OCI-LY7 (cell line): ENCODE results near the gene ZNF207. TPM values are rescaled to one million over a fixed set of nuclear protein-coding genes. Genes with fewer than 3 reads are reported as not detected.

Source experiments
- BruUV-seq: library from RNA; stranded (reverse); fragments of 400-500 nt; replicated peaks from 2 replicates; lab custom pipeline; 2021; lab: Mats Ljungman, UMichigan
- CTCF ChIA-PET: fragments of 300-600 bp; sonication (Branson Sonifier 250); formaldehyde crosslinking; loops from one replicate; lab custom pipeline; 2022; ENCODE audit warnings: antibody characterized with exemption; ENCODE audit not compliant: unreplicated experiment; lab: Charles Lee
- POLR2A ChIA-PET: fragments of 300-600 bp; sonication (Branson Sonifier 250); formaldehyde crosslinking; loops from one replicate; lab custom pipeline; 2022; ENCODE audit warnings: antibody characterized with exemption; lab: Charles Lee
- DNase-seq: peaks from one replicate; pipeline ENCODE4 v3.0.0-alpha.2; 2015; ENCODE audit warnings: low spot score
- H2AFZ ChIP-seq: fragments of 200-600 bp; sonication (generic), shearing (Covaris generic); 2 replicates; pipeline ENCODE4 v1.6.1; 2014; ENCODE audit warnings: mild to moderate bottlenecking, antibody characterized with exemption, low read length, moderate library complexity
- H3K27ac ChIP-seq: fragments of 200-600 bp; sonication (generic); 2 replicates; pipeline ENCODE4 v1.5.1; 2014; ENCODE audit warnings: mixed run types, low read depth, mild to moderate bottlenecking, moderate library complexity, low read length, inconsistent platforms; ENCODE audit not compliant: poor library complexity, severe bottlenecking
- H3K36me3 ChIP-seq: fragments of 200-600 bp; sonication (generic); 2 replicates; pipeline ENCODE4 v1.6.1; 2014; ENCODE audit warnings: mild to moderate bottlenecking, antibody characterized with exemption, low read length, moderate library complexity, mixed read lengths; ENCODE audit not compliant: insufficient read depth
- H3K4me1 ChIP-seq: fragments of 200-600 bp; sonication (generic); 2 replicates; pipeline ENCODE4 v1.5.1; 2014; ENCODE audit warnings: mild to moderate bottlenecking, low read length; ENCODE audit not compliant: insufficient read depth, poor library complexity, severe bottlenecking
- H3K4me2 ChIP-seq: fragments of 200-600 bp; sonication (generic); 2 replicates; pipeline ENCODE4 v1.6.1; 2014; ENCODE audit warnings: mild to moderate bottlenecking, low read length
- H3K4me3 ChIP-seq: fragments of 200-600 bp; sonication (generic); 2 replicates; pipeline ENCODE4 v1.5.1; 2014; ENCODE audit warnings: mild to moderate bottlenecking, low read depth, low read length; ENCODE audit not compliant: poor library complexity, severe bottlenecking
- H3K79me2 ChIP-seq: fragments of 200-600 bp; sonication (generic); 2 replicates; pipeline ENCODE4 v1.6.1; 2016; ENCODE audit warnings: low read depth, mild to moderate bottlenecking, low read length, moderate library complexity, mixed read lengths; ENCODE audit not compliant: insufficient read depth
- H3K9me2 ChIP-seq: fragments of 200-600 bp; sonication (generic); 2 replicates; pipeline ENCODE4 v1.6.1; 2016; ENCODE audit warnings: mild to moderate bottlenecking, low read length, mixed read lengths; ENCODE audit not compliant: insufficient read depth
- H3K9me3 ChIP-seq: fragments of 200-600 bp; sonication (generic); 2 replicates; pipeline ENCODE4 v1.6.1; 2014; ENCODE audit warnings: mild to moderate bottlenecking, mixed run types, low read length, mixed read lengths
- H4K20me1 ChIP-seq: fragments of 200-600 bp; sonication (generic); 2 replicates; pipeline ENCODE4 v1.6.1; 2014; ENCODE audit warnings: mild to moderate bottlenecking, antibody characterized with exemption, low read length, moderate library complexity, mixed read lengths; ENCODE audit not compliant: insufficient read depth
- EZH2phosphoT487 ChIP-seq: fragments of 200-600 bp; sonication (generic); IDR thresholded peaks from 2 replicates; pipeline ENCODE4 v1.6.1; 2018; ENCODE audit warnings: low read depth, borderline replicate concordance, mild to moderate bottlenecking, mixed run types, antibody characterized with exemption, low read length, moderate library complexity, mixed read lengths
- intact Hi-C: fragments of 100-400 bp; cut with micrococcal nuclease; formaldehyde crosslinking; loops from one replicate; pipeline ENCODE4 v1.10.0; 2022; ENCODE audit not compliant: unreplicated experiment
- total RNA-seq, 2 experiments: library from RNA; depleted of rRNA in 1 of 2; stranded (reverse); fragments of >200 nt in 1 of 2; shearing (Covaris generic) in 1 of 2; gene quantifications; 2 replicates each; pipeline ENCODE4 v1.2.3, GENCODE V29; 2014 to 2022
- TF ChIP-seq, protein P1 (sequence below): fragments of 200-600 bp; sonication (generic); conservative IDR thresholded peaks from 2 replicates; pipeline ENCODE4 v1.5.1; 2014; ENCODE audit warnings: mild to moderate bottlenecking, antibody characterized with exemption, low read length, moderate library complexity, mixed read lengths

The ZNF207 gene
- total RNA-seq, 2 experiments from 2014 or later, result 157 to 284 TPM

DNA sequence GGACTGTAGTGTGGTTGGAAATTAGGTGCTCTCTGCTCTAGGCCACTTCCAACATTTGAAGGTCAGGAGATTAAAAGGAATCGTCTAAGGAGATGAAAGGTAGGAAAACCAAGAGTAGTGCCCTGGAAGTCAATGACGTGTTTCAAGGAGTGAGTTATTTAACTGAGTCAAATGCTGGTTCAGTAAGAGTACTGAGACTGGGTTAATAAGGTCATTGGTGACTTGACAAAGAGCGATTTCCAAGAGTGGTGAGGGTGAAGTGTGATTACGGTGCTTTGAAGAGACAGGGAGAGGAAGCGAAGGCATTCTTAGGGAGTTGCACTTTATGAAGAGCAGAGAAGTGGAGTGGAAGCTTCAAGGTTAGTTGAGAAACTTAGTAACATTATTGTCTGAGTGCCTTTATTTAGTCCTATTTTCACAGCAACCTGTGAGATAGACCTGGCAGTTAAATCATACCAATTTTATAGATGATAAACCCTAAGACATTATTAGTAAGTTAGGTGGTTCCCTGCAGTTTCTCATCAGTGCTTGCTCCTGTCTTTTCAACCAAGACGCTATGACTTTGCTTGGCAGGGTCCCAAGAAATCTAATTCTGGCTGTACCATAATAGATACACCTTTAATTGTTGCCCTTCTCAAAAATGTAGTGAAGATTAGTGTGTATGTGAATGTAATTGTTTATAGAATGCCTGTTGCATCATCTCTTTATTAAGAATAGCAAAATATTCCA is 5.9 kb downstream of the ZNF207 start:
- Histone ChIP-seq H3K4me2 (peak overlapping the region; percentile 14; the same call in 1 of the 2 replicates), H3K4me3 (no peak overlapping the region), H3K9me2 (no peaks in the 10 kb centered on the region), H4K20me1 (peaks cover 63% of the 10 kb centered on the region), H3K9me3 (no peaks in the 10 kb centered on the region), H3K4me1 (peaks cover 40% of the 10 kb centered on the region), H2AFZ (no peak overlapping the region), H3K36me3 (peaks cover 97% of the 10 kb centered on the region), H3K27ac (no peak overlapping the region), H3K79me2 (peaks cover 97% of the 10 kb centered on the region)
- POLR2A ChIA-PET, result no interaction called here
- no peak for TF ChIP-seq EZH2phosphoT487
- TF ChIP-seq, protein P1, sequence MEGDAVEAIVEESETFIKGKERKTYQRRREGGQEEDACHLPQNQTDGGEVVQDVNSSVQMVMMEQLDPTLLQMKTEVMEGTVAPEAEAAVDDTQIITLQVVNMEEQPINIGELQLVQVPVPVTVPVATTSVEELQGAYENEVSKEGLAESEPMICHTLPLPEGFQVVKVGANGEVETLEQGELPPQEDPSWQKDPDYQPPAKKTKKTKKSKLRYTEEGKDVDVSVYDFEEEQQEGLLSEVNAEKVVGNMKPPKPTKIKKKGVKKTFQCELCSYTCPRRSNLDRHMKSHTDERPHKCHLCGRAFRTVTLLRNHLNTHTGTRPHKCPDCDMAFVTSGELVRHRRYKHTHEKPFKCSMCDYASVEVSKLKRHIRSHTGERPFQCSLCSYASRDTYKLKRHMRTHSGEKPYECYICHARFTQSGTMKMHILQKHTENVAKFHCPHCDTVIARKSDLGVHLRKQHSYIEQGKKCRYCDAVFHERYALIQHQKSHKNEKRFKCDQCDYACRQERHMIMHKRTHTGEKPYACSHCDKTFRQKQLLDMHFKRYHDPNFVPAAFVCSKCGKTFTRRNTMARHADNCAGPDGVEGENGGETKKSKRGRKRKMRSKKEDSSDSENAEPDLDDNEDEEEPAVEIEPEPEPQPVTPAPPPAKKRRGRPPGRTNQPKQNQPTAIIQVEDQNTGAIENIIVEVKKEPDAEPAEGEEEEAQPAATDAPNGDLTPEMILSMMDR, result no peak
- intact Hi-C loops, result no loop called here
- CTCF ChIA-PET, result no interaction called here
- DNase-seq, result no peak
- no TSS peak for BruUV-seq

DNA sequence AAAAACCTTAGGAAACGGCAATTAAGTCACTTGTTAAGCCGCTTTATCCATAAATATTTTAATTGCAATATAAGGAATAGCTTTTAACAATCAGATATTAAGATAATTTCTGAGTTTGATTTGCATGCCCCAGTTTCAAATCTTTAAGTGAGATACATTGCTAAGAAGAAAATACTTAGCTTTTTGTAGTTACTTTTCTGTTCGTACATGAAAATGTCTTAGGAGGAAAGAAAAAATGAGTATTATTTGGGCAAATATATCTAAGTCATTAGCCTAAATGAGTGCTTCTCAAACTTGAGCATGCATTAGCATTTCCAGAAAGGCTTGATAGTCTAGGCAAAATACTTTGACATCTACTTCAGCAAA is 6.4 kb downstream of the ZNF207 start:
- BruUV-seq, result no TSS peak
- Histone ChIP-seq H2AFZ (no peak overlapping the region), H3K79me2 (peaks cover 97% of the 10 kb centered on the region), H3K4me3 (no peak overlapping the region), H3K4me1 (peaks cover 38% of the 10 kb centered on the region), H3K4me2 (no peak overlapping the region), H3K27ac (no peak overlapping the region), H4K20me1 (peaks cover 63% of the 10 kb centered on the region), H3K9me3 (no peaks in the 10 kb centered on the region), H3K36me3 (peaks cover 97% of the 10 kb centered on the region), H3K9me2 (no peaks in the 10 kb centered on the region)
- intact Hi-C loops, result no loop called here
- ChIA-PET POLR2A (no interaction called here), CTCF (no interaction called here)
- DNase-seq, result no peak
- no peak for TF ChIP-seq EZH2phosphoT487
- TF ChIP-seq, protein P1, result no peak

DNA sequence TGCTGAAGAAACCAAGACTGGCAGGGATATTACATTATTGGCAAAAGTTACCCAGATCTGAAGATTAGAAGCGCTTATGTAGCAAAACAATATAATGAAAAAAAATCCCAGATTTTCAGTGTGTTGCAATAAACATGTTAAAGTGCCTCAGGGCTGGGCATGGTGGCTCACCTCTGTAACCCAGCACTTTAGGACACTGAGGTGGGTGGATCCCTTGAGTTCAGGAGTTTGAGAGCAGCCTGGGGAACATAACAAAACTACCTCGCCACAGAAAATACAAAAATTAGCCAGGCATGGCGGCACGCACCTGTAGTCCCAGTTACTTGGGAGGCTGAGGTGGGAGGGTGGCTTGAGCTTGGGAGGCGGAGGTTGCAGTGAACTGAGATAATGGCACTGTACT is 6.8 kb downstream of the ZNF207 start:
- TF ChIP-seq, protein P1, result no peak
- TF ChIP-seq EZH2phosphoT487, result no peak
- Histone ChIP-seq H3K27ac (no peak overlapping the region), H3K79me2 (peaks cover 97% of the 10 kb centered on the region), H3K36me3 (peaks cover 97% of the 10 kb centered on the region), H3K9me3 (no peaks in the 10 kb centered on the region), H3K4me3 (no peak overlapping the region), H3K9me2 (no peaks in the 10 kb centered on the region), H3K4me1 (peaks cover 34% of the 10 kb centered on the region), H2AFZ (no peak overlapping the region), H3K4me2 (no peak overlapping the region), H4K20me1 (peaks cover 61% of the 10 kb centered on the region)
- POLR2A ChIA-PET, result no interaction called here
- DNase-seq, result no peak
- CTCF ChIA-PET, result no interaction called here
- BruUV-seq, result no TSS peak
- intact Hi-C loops, result no loop called here
